ENCODE results near the gene TNIK. TPM values are rescaled to one million over a fixed set of nuclear protein-coding genes. Genes with fewer than 3 reads are reported as not detected.

TNIK gene
- total RNA-seq, 1 donor from 2014 or later: 17.0 TPM

- Histone ChIP-seq H3K27me3 (ENCODE audit: control insufficient read depth, insufficient read depth, low read length) (no peaks in the 10 kb centered on the region), H3K36me3 (ENCODE audit: control insufficient read depth, insufficient read depth, low read length) (no peaks in the 10 kb centered on the region), H3K4me3 (ENCODE audit: low read depth, low read length) (no peak overlapping the region)
- no peak for DNase-seq (ENCODE audit: low read depth)
- TF ChIP-seq, protein P1, sequence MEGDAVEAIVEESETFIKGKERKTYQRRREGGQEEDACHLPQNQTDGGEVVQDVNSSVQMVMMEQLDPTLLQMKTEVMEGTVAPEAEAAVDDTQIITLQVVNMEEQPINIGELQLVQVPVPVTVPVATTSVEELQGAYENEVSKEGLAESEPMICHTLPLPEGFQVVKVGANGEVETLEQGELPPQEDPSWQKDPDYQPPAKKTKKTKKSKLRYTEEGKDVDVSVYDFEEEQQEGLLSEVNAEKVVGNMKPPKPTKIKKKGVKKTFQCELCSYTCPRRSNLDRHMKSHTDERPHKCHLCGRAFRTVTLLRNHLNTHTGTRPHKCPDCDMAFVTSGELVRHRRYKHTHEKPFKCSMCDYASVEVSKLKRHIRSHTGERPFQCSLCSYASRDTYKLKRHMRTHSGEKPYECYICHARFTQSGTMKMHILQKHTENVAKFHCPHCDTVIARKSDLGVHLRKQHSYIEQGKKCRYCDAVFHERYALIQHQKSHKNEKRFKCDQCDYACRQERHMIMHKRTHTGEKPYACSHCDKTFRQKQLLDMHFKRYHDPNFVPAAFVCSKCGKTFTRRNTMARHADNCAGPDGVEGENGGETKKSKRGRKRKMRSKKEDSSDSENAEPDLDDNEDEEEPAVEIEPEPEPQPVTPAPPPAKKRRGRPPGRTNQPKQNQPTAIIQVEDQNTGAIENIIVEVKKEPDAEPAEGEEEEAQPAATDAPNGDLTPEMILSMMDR (IDR thresholded peaks at IDR 0.05; ENCODE audit: insufficient read depth, low read length, poor library complexity, severe bottlenecking): no peak
Observed at GRCh38 chr3:171255236-171255806, 204.9 kb downstream of the TNIK start.

GRCh38 chr3:171254315-171254714 is 205.9 kb downstream of the TNIK start:
- Histone ChIP-seq H3K4me3 (ENCODE audit: low read depth, low read length) (no peak overlapping the region), H3K27me3 (ENCODE audit: control insufficient read depth, insufficient read depth, low read length) (no peaks in the 10 kb centered on the region), H3K36me3 (ENCODE audit: control insufficient read depth, insufficient read depth, low read length) (no peaks in the 10 kb centered on the region)
- DNase-seq (ENCODE audit: low read depth): no peak
- TF ChIP-seq, protein P1 (IDR thresholded peaks at IDR 0.05; ENCODE audit: insufficient read depth, low read length, poor library complexity, severe bottlenecking): no peak

DNA sequence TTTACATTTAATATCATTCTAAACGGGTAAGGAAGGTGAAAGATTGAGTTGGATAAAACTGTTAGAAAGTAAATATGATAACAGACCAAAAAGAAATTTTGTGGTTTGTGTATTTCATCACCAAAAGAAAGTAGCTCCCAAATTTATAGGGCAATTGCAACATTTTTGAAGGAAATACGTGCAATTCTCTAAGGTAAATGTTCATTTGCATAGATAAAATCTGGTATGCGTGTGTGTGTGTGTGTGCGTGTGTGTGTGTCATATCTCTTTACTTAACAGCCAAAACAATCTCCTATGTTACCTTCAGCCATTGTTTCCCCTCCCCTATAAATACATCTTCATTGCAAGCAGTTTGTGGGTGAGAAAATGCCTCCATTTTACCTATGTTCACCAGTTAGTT is 208.4 kb downstream of the TNIK start:
- no peak for DNase-seq (ENCODE audit: low read depth)
- Histone ChIP-seq H3K27me3 (ENCODE audit: control insufficient read depth, insufficient read depth, low read length) (no peaks in the 10 kb centered on the region), H3K36me3 (ENCODE audit: control insufficient read depth, insufficient read depth, low read length) (no peaks in the 10 kb centered on the region), H3K4me3 (ENCODE audit: low read depth, low read length) (no peak overlapping the region)
- TF ChIP-seq, protein P1 (IDR thresholded peaks at IDR 0.05; ENCODE audit: insufficient read depth, low read length, poor library complexity, severe bottlenecking): no peak

GRCh38 chr3:171250444-171250843 is 209.8 kb downstream of the TNIK start:
- Histone ChIP-seq H3K27me3 (ENCODE audit: control insufficient read depth, insufficient read depth, low read length) (no peaks in the 10 kb centered on the region), H3K4me3 (ENCODE audit: low read depth, low read length) (no peak overlapping the region), H3K36me3 (ENCODE audit: control insufficient read depth, insufficient read depth, low read length) (no peaks in the 10 kb centered on the region)
- no peak for DNase-seq (ENCODE audit: low read depth)
- TF ChIP-seq, protein P1 (IDR thresholded peaks at IDR 0.05; ENCODE audit: insufficient read depth, low read length, poor library complexity, severe bottlenecking): no peak

- TF ChIP-seq, protein P1 (IDR thresholded peaks at IDR 0.05; ENCODE audit: insufficient read depth, low read length, poor library complexity, severe bottlenecking): no peak
- Histone ChIP-seq H3K36me3 (ENCODE audit: control insufficient read depth, insufficient read depth, low read length) (no peaks in the 10 kb centered on the region), H3K27me3 (ENCODE audit: control insufficient read depth, insufficient read depth, low read length) (no peaks in the 10 kb centered on the region), H3K4me3 (ENCODE audit: low read depth, low read length) (no peak overlapping the region)
- no peak for DNase-seq (ENCODE audit: low read depth)
Observed at GRCh38 chr3:171249245-171249644, 211.0 kb downstream of the TNIK start.

GRCh38 chr3:171248426-171249111 is 211.6 kb downstream of the TNIK start:
- TF ChIP-seq, protein P1 (IDR thresholded peaks at IDR 0.05; ENCODE audit: insufficient read depth, low read length, poor library complexity, severe bottlenecking): no peak
- DNase-seq (ENCODE audit: low read depth): no peak
- Histone ChIP-seq H3K36me3 (ENCODE audit: control insufficient read depth, insufficient read depth, low read length) (no peaks in the 10 kb centered on the region), H3K27me3 (ENCODE audit: control insufficient read depth, insufficient read depth, low read length) (no peaks in the 10 kb centered on the region), H3K4me3 (ENCODE audit: low read depth, low read length) (no peak overlapping the region)

All from kidney epithelial cell (primary cell).